Stimulated activated CD8-positive, alpha-beta memory T cell treated with anti-CD3 and anti-CD28 coated beads, Interleukin-7, amount 100 ng/mL, for 1 hour (primary cell): Measurements from ENCODE around the gene YOD1.

Experiments
- DNase-seq, 2 donors: peaks; one replicate each; pipeline ENCODE4 v3.0.0-alpha.2; 2020; ENCODE audit warnings: low read depth in 2 of 2

YOD1 gene

DNA sequence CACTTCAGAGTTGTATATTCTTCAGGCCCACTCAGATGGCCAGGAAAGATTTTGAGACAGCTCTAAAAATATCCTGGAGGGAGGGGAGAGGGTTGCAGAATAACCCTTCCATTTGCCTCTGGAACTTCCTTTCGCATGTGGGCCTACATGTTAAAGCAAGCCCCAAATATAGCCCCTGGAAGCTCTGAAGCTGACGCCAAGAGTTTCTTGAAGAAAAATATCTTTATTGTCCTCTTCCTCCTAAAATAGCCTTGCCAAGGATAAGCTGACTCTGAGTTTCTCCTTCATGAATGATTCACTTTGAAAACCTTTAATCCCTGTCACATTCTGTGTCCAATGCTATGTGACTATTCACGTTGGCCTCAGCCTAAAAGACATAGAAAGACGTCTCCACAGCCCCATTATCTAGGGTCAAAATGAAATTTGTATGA lies 24.9 kb downstream of the YOD1 start:
- DNase-seq: no peak

DNA sequence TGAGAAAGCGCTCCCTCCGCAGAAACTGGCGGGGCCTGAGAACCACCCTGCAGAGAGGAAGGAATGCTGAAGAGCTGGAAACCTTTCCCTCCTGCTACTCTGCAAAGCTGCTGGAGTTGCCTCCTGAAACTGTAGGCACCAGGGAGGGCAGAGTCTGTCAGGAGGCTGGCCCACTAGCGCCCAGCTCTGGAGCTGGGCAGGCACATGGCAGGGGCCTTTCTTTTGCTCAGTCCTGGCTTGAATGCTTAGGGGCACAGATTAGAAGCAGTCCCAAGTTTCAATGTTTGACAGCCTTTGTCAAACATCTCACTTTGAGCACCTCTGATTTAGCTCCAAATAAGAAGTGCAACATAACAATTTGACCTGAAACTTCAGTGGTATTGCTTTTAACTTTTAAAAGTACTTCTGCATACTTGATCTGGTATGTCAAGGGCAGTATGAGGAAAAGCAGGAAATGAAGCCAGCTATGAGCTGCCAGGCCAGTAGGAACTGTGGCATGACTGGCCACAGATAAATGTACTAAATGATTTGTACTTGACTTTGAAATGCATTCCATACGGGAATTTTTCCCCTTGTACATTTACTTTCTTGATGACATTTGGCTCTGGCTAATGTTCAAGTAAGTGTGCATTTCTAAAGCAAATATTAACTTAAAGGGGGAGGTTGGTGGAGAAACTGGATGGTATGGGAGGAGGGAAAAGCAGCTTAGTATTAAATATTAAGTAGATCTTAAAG lies 25.7 kb downstream of the YOD1 start:
- DNase-seq: no peak

DNA sequence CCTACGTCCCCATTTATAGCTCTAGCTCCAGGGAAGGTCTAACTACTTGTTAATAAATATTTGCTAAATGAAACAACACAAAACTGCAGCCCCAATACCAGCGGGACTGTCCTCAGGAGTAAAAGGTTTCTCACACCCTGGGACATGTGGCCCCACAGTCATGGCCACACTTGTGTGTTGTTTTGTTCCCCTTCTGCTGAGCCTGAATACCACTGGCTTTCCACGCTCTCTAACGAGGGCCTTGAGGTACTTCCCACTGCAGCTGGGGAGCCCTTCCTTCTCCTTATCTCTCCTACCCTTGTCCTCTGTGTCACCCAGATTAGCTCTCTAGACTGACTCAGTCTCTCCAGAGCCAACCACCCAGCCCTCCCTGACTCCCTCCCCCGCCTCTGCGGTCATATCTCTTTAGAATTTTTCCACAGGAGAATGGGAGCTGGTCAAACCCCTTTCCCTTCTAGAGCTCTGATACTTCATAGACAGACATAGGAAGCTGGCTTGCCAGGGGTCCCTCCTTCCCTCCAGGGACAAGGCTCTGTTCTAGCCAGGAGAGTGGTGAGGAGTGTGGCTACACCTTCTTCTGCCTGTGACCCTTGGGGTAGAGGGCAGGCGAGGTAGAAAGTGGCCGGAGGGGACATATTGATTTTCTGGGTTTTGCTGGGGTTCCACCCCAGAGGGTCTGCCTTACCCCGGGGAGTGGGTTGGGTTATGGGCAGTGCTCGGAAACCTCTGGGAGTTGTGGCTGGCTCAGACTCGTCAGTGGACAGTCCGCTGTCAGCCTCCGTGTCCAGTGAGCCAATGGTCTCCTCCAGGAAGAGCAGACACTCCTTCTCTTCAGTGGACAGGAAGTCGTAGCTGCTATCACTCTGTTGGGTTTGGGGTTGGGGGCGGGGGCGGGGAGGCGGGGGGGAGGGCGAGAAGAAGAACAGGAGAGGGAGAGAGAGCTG lies 26.5 kb downstream of the YOD1 start:
- no peak for DNase-seq

DNA sequence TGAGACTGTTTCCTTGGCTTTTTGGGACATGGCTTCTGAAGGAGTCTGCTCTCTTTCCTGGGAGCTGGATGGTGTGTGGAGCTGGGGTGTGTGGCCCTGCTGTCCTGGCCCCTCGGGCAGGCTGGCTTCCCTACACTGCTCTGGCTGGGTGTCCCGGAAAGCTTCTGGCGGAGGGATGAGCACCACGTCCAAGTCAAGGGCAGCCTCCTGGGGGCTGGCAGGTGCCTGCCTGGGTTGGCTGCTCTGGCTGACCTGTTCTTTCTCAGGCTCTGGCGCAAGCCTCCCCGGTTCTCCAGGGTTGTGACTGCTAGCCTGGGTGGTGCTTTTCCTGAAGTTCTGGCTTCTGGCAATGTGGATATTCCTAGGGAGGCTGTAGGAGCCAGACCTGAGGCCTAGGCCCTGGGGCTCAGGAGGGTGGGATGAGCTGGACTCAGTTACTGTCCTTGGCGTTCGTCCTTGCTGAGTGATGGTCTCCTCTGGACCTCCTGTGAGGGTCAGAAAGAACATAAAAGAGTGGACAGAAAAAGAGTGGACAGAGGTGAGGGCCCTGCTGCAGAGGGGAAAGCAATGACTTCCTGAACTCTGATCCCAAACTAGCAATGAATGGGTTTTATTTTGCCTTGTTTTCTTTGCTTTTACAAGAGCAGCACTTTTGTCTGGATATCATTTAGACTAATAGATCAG lies 27.9 kb downstream of the YOD1 start:
- no peak for DNase-seq

DNA sequence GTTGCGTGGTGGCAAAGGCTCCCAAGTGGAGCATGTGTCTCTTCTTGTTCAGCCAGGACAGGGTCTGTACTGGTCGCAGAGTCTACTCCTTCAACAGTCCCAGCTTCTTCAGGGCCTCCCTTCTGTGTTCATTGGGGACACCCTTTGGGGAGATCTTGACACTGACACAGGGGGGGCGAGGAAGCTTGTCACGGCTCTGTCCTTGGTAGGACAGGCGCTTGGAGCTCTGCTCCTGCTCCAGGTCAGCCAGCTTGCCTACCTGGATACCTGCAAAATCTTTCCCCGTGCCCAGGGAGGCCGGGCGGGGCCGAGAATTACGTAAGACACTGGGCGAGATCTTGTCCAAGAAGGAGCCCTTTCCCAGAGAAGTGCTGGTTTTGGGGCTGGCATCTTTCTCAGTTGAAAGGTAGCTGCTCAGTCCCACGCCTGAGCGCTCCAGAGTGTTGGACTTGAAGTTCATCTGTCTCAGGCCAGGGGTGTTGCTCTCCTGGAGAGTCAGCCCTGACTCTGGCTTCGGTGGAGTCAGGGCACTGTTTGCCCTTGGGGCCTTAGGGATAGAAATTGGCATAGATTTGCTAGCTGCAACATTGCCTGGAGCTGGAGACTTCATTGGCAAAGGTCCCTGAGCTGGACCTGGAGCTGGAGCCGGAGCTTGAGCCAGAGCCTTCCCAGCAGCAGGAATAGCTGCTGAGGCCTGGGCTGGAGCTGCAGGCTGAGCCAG lies 29.0 kb downstream of the YOD1 start:
- no peak for DNase-seq

DNA sequence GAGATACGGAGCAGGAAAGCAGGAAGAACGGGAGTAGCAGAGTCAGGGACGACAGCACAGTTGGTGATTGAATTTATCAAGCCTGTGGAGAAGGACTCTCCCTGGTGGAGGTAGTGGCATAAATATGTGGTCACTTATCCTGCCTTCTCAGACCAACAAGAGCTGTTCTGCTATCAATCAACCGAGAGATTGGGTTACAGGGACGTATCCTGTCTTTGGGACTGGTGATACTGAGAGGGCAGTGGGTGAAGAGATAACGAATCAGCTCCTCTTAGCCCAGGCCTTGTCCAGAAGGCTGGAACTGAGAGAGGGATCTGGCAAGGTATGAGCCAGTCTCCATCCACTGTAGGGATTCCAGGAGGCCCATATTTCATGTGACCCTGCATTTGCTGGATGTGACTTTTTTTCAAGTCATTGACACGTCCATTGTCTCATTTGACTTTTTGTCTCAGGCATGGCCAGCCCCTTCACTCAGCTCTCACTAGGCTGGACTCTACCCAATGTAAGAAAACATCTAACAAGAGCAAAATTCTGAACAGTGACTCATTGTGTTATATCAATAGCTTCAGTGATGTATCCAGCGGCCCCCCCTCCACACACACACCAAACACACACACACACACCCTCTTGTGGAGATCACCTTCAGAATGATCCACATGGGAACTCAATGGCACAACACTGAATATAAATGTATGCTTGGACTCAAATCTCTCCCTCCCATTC lies 29.7 kb downstream of the YOD1 start:
- no peak for DNase-seq

DNA sequence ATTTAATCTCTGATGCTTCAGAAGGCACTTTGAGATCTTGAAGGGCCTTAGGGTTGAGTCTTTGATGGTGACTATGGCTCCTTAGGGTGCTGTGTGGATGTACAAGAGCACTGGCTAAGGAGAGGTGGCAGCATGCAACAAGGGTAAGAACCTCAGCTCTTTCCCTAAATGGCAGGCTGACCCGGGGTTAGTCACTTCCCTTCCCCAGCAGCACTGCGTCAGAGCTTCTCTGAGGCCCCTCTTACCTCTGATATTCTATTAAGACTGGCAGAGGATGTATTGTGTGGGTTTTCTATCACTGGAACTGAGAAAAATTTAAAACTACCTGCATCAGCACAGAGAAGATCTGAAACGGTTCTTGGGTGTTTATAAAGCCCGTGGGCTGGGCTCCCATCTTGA lies 30.3 kb downstream of the YOD1 start:
- DNase-seq: no peak

DNA sequence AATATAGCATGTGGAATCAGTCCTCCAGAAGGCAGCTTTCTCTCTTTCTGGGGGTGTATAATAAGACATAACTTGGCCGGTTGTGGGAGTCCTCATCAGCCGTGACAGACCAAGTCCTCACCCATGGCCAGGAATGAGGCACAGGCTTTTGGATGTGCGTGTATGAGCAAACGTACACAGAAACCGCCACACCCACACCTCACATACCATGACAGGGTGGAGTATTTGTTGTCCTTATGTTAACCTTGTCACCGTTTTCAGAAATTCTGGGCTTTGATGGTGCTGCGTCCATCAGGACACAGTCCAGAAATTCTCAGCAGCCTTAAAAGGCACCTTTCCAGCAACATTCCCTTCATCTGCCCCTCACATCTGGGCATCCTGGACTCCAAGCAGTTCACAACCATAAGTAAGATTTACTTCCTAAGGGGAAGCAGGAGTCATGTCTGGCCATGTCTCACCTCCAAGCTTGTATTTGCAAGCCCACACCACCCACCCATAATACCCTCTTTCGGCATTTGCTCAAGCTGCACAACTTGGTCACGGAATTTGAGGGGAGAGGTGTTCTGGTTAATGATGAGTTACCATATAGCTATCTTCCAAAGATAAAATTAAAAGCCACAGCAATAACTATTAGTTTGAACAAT lies 30.8 kb downstream of the YOD1 start:
- DNase-seq: no peak

DNA sequence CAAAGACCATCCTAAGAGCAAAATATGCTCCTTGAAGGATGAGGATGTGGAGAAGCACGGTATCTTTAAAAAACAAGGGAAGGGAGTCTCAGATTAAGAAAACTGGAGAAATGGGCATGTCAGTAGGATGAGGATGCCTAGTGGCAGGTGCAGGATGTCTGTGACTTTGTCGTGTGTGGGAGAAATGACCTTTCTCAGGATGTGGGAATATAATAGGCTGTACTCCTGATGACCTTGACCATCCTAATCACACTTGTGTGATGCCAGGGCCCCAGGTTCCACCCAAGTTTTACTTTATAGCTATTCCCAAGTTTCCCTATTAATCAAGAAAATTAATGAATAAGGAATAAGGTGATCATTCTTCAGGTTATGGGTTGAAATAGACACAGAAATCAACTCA lies 31.3 kb downstream of the YOD1 start:
- no peak for DNase-seq

DNA sequence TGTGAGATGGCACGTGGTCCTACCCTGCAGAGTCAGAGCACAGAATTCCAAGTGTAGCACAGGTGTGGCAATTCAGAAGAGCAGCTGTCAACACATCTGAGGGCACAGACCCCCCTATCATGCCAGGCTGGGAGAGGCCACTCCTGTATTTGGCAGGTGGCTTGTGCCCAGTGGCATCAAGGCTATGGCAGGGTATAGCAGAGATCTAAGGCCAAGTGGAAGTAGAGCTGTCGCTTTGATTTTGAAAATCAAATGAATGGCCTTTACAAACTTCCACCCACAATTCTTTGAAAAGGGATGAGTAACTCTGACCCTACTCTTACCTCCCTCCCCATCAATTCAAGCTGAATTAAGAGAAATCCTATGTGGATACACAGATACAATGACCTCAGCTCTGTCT lies 31.8 kb downstream of the YOD1 start:
- no peak for DNase-seq

DNA sequence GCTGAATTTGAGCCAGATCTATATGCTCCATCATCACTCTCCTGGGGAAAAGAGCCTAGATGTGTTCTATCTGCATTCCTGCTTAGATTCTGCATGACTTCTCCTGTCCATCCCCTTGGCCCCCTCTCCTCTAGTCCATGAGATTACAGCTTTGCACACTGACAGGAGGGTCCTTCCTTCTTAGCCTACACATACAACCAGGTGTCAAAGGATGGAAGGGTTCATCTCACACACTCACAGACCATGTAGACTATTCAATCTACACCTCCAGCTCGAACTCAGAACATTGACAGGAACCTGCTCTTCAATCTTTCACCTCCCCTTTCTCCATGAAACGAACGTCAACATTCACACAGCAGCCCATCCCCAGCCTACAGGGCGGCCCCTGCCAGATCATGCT lies 32.3 kb downstream of the YOD1 start:
- DNase-seq: no peak

DNA sequence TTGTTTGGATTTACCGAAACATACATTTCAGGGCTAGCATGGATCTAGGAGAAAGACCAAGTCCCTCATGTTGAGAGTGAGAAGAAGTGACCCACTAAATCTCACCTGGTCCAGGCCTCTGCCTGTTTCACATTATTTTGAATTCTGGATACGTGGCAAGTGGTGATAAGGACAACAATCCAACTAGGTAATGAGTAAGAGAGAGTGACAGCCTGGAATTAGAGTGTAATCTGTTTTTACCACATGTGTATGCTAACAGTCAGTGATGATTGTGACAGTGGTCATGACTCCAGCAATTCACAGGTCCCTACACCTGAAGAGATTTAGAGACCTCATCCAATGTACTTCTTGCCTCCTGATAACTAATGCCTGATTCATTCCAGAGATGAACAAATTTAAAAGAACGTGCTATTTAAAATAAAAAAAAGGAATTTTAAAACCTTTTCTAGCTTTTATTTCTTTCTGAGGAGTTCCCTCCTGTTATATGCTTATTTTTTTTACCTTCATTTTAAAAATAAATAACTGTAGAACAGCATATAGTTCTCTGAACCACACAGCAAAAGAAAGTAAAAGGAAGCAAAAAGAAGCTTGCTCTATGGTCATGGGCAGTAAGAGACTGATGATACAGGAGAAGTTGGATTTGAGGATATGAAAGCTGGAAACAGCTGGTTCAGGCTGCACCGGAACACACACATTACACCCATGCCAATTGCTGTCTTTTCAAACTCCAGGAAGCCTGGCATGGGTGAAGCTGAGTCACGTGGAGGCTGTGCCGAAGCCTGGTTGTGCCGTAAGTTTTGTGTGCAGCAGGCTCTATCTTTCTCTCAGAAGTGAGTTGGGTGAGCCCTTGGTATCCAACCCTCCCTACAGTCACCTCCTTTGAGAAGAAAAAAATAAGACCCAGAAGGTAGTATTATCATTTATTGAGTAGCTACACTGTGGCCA lies 33.1 kb downstream of the YOD1 start:
- DNase-seq: no peak

DNA sequence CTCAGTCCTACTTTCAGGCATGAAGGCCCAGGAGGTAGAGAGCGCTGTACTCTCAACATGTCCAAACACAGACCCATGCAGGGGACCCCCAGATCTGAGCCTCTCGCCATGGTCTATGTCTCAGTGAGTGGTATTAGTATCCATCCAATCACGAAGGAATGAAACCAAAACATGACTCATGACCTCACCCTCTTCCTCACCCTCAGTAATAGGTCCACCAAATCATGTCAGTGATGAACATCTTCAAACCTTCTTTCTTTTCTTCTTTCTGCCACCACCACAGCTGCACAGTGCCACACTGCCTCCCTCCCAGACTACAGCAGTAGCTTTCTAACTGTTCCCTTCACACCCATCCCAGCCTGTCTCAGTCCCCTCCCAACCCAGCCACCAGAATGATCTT lies 35.2 kb downstream of the YOD1 start:
- no peak for DNase-seq

DNA sequence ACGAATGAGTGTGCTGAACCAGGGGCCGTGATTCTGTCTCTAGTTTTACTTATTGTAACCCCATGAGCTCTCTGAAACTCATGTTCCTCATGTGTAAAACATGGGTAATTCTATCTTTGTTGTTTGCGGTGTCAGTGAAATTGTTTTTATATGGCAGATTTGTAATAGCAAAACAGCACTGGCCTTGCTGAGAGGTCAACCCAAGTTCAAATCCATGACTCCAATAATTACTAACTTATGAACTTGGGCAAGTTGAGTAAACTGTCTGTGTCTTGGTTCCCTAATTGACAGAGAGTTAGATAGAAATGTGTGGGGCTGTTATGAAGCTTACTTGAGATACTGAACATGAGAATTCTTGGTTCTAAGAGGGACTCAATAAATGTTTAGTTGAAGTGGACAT lies 36.3 kb downstream of the YOD1 start:
- no peak for DNase-seq

DNA sequence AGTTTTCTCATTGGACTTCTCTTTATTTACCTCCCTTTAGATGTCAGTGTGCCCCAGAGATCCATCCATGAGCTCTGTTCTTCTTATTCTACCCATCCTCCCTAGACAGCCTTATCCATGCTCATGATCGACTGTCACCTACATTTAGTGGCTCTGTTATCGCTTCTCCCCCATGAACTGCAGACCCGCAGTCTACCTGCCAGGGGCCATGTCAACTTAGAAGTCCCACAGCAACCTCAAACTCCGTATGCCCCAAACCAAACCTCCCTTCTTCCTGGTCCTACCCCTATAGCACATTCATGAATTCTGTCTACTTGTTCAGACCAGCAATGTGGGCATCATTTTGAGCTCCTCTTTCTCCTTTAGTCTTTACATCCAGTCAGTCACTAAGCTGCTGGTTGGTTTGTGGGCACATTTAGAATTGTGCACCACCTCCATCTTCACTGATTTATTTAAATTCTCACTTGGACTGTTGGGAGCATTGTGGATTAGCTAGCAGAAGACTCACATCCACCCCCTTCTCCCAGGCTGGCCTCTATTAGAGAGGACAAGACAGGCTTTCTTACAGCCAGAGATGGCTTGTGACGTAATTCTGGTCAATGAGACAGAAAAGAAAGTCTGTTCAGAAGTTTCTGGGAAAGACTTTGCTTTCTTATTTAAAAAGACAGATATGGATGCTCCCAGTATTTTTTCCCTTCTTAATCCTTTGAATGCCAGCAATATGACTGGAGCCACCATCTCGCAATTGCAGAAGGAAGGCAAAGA lies 37.5 kb downstream of the YOD1 start:
- DNase-seq: no peak

DNA sequence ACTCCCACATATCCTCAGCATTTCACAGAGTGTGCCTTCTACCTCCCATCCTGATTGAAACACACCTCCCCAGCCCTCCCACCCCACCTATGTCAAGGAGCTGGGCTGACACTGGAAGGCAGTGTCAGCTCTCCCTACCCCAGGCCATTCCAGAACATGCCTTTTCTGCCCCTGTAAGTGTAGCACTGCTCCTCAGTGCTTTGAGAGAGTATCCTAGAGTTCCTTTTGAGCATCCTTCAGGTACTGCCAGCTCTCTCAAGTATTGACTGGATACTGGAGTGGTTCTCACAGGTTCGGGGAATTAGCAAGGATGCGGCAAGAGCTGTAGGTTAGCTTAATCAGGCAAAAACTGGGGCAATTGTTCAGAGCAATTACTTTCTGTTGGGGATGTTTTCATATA lies 40.3 kb downstream of the YOD1 start:
- no peak for DNase-seq

DNA sequence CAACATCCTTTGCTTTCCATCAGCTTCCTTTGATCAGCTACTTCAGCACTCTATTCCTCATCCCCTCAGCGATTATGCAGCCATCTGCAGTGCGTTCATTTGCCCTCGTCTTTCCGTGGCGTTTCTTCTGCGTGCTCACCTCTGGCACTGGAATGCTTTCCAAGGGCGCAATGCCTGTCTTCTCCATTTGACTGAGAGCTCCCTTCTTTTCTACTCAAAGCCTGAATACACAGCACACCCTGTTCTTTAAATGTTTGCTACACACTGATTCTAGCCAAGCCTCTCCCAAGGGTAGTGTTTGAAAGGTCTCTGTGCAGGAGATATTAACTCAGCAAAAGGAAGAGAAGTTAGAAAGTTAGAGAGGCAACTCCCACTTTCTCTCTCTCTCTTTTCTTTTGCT lies 41.1 kb downstream of the YOD1 start:
- DNase-seq: no peak

DNA sequence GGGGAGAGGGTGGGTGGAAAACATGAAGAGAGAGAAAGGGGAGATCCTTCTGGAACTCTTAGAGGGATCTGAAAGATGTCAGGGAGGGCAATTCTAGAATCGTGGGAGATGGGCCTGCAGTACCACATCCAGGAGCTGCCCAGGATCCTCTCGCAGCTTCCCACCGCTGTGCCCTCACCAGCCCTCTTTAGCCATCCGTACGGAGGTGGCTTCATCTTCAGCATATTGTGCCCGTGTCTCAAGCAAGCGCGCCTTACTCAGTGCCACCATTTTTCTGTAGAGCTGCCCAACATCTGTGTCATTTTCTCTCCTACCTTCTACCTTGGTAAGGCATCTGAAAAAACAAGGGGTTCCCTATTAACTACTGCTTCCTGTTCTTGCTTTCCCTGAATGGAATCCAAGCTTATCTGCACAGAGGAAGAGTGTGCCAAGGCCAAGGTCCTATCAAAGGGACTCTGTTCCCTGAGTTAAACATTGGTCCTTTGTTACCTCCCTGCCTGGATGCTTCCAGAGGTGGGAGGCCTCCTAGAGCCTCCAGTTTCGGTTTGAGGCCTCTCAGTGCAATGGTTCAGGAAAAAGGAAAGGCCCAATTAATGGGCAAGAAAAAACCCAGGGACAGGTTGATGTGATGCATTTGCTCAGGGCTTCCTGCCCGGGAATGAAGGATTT lies 41.7 kb downstream of the YOD1 start:
- DNase-seq: no peak
